NCI-H1436 treated with DMSO at 0.1 percent for 48 hours (cell line): ENCODE results near the gene STOX1.
"Not testable (repeated sequence)": the region's sequence is repeated elsewhere in the genome, so short reads cannot be mapped to it uniquely, and the experiment has no call there.

ENCODE experiments used
- DNase-seq: peaks from one replicate; lab custom pipeline; 2025; lab: John Stamatoyannopoulos, UW

The STOX1 gene

GRCh38 chr10:68826764-68827591 is at the start of gene STOX1:
STOX1 (plus strand) TSS chr10:68827531; CDS start chr10:68827624, 93 bp downstream.
- no peak for DNase-seq

GRCh38 chr10:68781613-68782574 is 45.4 kb upstream of the STOX1 start:
- no peak for DNase-seq

GRCh38 chr10:68784476-68784875 is 42.9 kb upstream of the STOX1 start:
- no peak for DNase-seq

GRCh38 chr10:68787813-68788212 is 39.5 kb upstream of the STOX1 start:
- DNase-seq = no peak

GRCh38 chr10:68790476-68790875 is 36.9 kb upstream of the STOX1 start:
- DNase-seq = no peak

GRCh38 chr10:68792115-68792514 is 35.2 kb upstream of the STOX1 start:
- DNase-seq = no peak

- no peak for DNase-seq
These were observed 31.3 kb upstream of the STOX1 start for GRCh38 chr10:68795886-68796532.

GRCh38 chr10:68796605-68797004 is 30.7 kb upstream of the STOX1 start:
- DNase-seq = no peak

GRCh38 chr10:68800211-68800610 is 27.1 kb upstream of the STOX1 start:
- no peak for DNase-seq

- DNase-seq = no peak
These were observed 22.6 kb upstream of the STOX1 start for GRCh38 chr10:68804692-68805091.

- not testable (repeated sequence) for DNase-seq
These were observed 16.5 kb upstream of the STOX1 start for GRCh38 chr10:68810830-68811229.

- no peak for DNase-seq
These were observed 15.9 kb upstream of the STOX1 start for GRCh38 chr10:68811314-68812009.

GRCh38 chr10:68812420-68812819 is 14.9 kb upstream of the STOX1 start:
- DNase-seq = no peak

GRCh38 chr10:68813559-68813958 is 13.8 kb upstream of the STOX1 start:
- DNase-seq = no peak

GRCh38 chr10:68816796-68817412 is 10.4 kb upstream of the STOX1 start:
- DNase-seq = no peak

GRCh38 chr10:68820359-68820758 is 7.0 kb upstream of the STOX1 start:
- not testable (repeated sequence) for DNase-seq

GRCh38 chr10:68822626-68823025 is 4.7 kb upstream of the STOX1 start:
- DNase-seq = not testable (repeated sequence)

- DNase-seq = not testable (repeated sequence)
These were observed 245 bp downstream of the STOX1 start for GRCh38 chr10:68827592-68827959.

- not testable (repeated sequence) for DNase-seq
These were observed 811 bp downstream of the STOX1 start for GRCh38 chr10:68828083-68828601.

- DNase-seq = no peak
These were observed 1.5 kb downstream of the STOX1 start for GRCh38 chr10:68828833-68829232.

- no peak for DNase-seq
These were observed 2.2 kb downstream of the STOX1 start for GRCh38 chr10:68829521-68829920.
